ENCODE measurements around the gene CYTH1. TPM values are rescaled to one million over a fixed set of nuclear protein-coding genes. Genes with fewer than 3 reads are reported as not detected.

CYTH1 gene
- total RNA-seq, 1 experiment from 2014 or later: 9.7 TPM

GRCh38 chr17:78800132-78800931 lies 18.3 kb upstream of the CYTH1 start:
- Histone ChIP-seq H4K5ac (ENCODE audit: insufficient read length, low read depth, low read length) (no peak overlapping the region), H4K91ac (ENCODE audit: insufficient read length, low read depth, low read length) (no peak overlapping the region), H3K4ac (ENCODE audit: low read depth, low read length) (no peak overlapping the region), H2AK5ac (ENCODE audit: insufficient read length, low read length) (no peak overlapping the region), H3K23ac (ENCODE audit: insufficient read length, low read depth, low read length) (no peak overlapping the region), H3K18ac (ENCODE audit: insufficient read length, low read depth, low read length) (no peak overlapping the region), H2BK5ac (ENCODE audit: insufficient read length, low read length) (no peak overlapping the region), H3K27me3 (ENCODE audit: insufficient read depth, low read length) (no peaks in the 10 kb centered on the region), H2BK120ac (ENCODE audit: low read depth, low read length, poor library complexity, severe bottlenecking) (no peak overlapping the region), H4K8ac (replicated peaks; ENCODE audit: insufficient read length, low read depth, low read length) (no peak overlapping the region), H3K56ac (ENCODE audit: insufficient read length, low read depth, low read length) (no peak overlapping the region), H2BK20ac (ENCODE audit: low read depth, low read length, poor library complexity, severe bottlenecking) (no peak overlapping the region), H3K79me2 (ENCODE audit: insufficient read depth, low read length) (no peaks in the 10 kb centered on the region), H3K9ac (ENCODE audit: extremely low read depth, insufficient read length, low read length) (no peak overlapping the region), H3K14ac (ENCODE audit: insufficient read depth, low read length) (no peak overlapping the region), H2BK12ac (ENCODE audit: insufficient read length, low read depth, low read length) (no peak overlapping the region), H3K4me1 (ENCODE audit: insufficient read depth, low read length) (no peaks in the 10 kb centered on the region), H3K23me2 (ENCODE audit: insufficient read length, low read depth, low read length, poor library complexity, severe bottlenecking) (no peaks in the 10 kb centered on the region), H3K4me2 (ENCODE audit: insufficient read depth, insufficient read length, low read length) (no peak overlapping the region), H2AFZ (ENCODE audit: low read length) (no peak overlapping the region), H3K79me1 (ENCODE audit: insufficient read depth, low read depth, low read length, poor library complexity, severe bottlenecking) (no peaks in the 10 kb centered on the region), H3K27ac (ENCODE audit: insufficient read length, low read depth, low read length) (no peak overlapping the region), H3K9me3 (ENCODE audit: control insufficient read depth, low read depth, low read length) (no peaks in the 10 kb centered on the region), H3T11ph (ENCODE audit: low read length) (no peak overlapping the region), H2BK15ac (ENCODE audit: low read depth, low read length) (no peak overlapping the region), H4K20me1 (ENCODE audit: control insufficient read depth, insufficient read depth, insufficient read length) (no peaks in the 10 kb centered on the region)
- no peaks in the 10 kb centered on the region for H3K27me3 Mint-ChIP-seq (ENCODE audit: low read depth)
- no peaks in the 10 kb centered on the region for H3K9me3 Mint-ChIP-seq
- H3K36me3 Mint-ChIP-seq (ENCODE audit: insufficient read depth in 1 of 3, low read depth in 3 of 3): peaks cover 58 to 88% (median 84%) of the 10 kb centered on the region in 3 experiments
- WGBS (ENCODE audit: extremely low coverage, insufficient read length, low lambda C conversion rate): no CpG with 5 or more reads among the region's 18 CpGs
- no peak for TF ChIP-seq CTCF (conservative IDR thresholded peaks at IDR 0.05)
- no peak for DNase-seq
- H3K4me1 Mint-ChIP-seq: no peaks in the 10 kb centered on the region
- peak overlapping the region; percentile 70 to 92 (median 86); a peak in 5 of 7 replicates for H3K27ac Mint-ChIP-seq
- H3K4me3 Mint-ChIP-seq: no peak overlapping the region
